OCI-LY1 (cell line): ENCODE measurements around the gene OGG1.

Experiments
- EZH2 ChIP-seq: fragments of 200-600 bp; sonication (generic), shearing (Covaris generic); IDR thresholded peaks from 2 replicates; pipeline ENCODE4 v1.8.0; 2017; ENCODE audit warnings: borderline replicate concordance, mixed run types, mild to moderate bottlenecking, antibody characterized with exemption, low read length, moderate library complexity, mixed read lengths
- TF ChIP-seq, protein P1 (sequence below): fragments of 200-600 bp; sonication (generic), shearing (Covaris generic); IDR thresholded peaks from 2 replicates; pipeline ENCODE4 v1.5.1; 2017; ENCODE audit warnings: mild to moderate bottlenecking, antibody characterized with exemption, low read length, moderate library complexity, mixed read lengths

DNA sequence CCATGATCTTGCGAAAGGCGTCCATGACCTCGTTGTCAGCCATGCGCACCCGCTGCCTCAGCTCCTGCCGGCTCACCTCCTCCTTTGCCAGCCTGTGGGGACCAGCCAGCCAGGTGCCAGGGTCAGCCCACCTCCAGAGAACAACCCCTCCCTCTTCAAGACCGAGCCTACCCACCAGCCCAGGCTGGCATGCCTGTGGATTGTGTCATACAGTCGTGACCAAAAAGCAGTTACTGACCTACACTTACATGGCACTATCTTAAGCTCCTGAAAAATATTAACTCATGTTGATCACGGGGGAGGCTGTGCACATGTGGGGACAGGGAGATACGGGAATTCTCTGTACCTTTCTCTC is 30.7 kb downstream of the OGG1 start:
- no peak for TF ChIP-seq EZH2
- TF ChIP-seq, protein P1, sequence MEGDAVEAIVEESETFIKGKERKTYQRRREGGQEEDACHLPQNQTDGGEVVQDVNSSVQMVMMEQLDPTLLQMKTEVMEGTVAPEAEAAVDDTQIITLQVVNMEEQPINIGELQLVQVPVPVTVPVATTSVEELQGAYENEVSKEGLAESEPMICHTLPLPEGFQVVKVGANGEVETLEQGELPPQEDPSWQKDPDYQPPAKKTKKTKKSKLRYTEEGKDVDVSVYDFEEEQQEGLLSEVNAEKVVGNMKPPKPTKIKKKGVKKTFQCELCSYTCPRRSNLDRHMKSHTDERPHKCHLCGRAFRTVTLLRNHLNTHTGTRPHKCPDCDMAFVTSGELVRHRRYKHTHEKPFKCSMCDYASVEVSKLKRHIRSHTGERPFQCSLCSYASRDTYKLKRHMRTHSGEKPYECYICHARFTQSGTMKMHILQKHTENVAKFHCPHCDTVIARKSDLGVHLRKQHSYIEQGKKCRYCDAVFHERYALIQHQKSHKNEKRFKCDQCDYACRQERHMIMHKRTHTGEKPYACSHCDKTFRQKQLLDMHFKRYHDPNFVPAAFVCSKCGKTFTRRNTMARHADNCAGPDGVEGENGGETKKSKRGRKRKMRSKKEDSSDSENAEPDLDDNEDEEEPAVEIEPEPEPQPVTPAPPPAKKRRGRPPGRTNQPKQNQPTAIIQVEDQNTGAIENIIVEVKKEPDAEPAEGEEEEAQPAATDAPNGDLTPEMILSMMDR, result no peak
